GM12864 (cell line): Measurements from ENCODE around the gene PPM1H.

Experiments used
- DNase-seq: peaks from one replicate; pipeline ENCODE4 v3.0.0-alpha.2; 2011; ENCODE audit warnings: low read depth
- H3K4me3 ChIP-seq: 2 replicates; pipeline ENCODE4 v1.5.1; 2011; ENCODE audit warnings: mild to moderate bottlenecking, low read depth, low read length, control low read depth
- CTCF ChIP-seq: IDR thresholded peaks from 2 replicates; pipeline ENCODE4 v1.5.1; 2011; ENCODE audit warnings: low read depth, mild to moderate bottlenecking, moderate library complexity, low read length, control low read depth, inconsistent platforms; ENCODE audit errors: missing control alignments

Gene PPM1H

GRCh38 chr12:62839869-62840660 is 94.9 kb downstream of the PPM1H start:
- TF ChIP-seq CTCF, result no peak
- no peak for DNase-seq
- no peak overlapping the region for H3K4me3 ChIP-seq

DNA sequence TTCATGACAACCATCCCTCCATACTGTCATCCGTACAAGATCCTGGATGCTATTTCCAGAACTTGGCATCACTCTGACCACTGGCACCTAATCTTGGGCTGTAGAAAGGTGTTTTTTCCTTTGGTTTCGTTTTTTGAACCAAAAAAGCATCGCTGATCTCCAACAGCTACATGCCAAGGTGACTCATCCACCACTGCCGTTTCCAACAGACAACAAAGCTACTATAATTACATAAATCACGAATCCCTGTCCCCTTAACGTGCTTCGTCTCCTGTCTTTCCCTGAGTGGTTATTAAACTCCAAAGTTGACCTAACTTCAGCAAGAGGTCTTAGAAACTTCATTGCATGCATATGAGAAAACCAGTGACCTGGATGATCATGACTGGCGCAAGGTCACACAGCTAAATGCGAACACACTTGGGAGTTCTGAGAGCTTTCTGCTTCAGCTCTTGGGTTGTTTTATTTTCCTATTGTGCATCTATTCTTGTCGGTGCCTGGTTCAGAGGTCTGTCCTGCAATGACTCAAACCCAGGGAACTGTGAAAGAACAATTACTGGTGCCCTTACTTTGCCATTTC is 99.9 kb downstream of the PPM1H start:
- no peak for TF ChIP-seq CTCF
- DNase-seq, result no peak

DNA sequence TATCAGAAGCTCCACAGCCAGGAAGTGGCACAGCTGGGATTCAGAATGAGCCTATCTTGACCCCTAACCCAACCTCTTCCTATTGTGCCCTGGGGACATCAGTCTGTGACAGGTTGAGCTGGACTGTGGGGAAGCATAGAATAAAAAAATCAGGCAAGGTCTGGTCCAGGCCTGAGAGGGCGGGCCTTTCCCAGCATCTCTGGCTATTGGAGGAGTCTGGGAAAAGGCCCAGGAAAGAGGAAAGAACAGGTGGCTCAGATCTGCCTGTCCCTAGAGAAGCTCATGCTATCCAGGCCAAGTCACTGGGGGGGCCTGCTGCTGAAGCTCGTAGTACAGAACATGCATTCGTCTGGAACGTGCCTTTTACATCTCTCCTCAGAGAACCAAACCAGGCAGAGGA is 100.5 kb downstream of the PPM1H start:
- H3K4me3 ChIP-seq, result no peak overlapping the region
- no peak for DNase-seq
- no peak for TF ChIP-seq CTCF

More for the DNA sequence above, 99.9 kb downstream of the PPM1H start:
- H3K4me3 ChIP-seq, result no peak overlapping the region; the same call in 1 of the 2 replicates

GRCh38 chr12:62833634-62834033 is 101.3 kb downstream of the PPM1H start:
- TF ChIP-seq CTCF, result no peak
- DNase-seq, result no peak
- no peak overlapping the region for H3K4me3 ChIP-seq

- no peak for DNase-seq
- no peak overlapping the region for H3K4me3 ChIP-seq
- no peak for TF ChIP-seq CTCF
Measured at GRCh38 chr12:62832558-62832957, 102.4 kb downstream of the PPM1H start.

GRCh38 chr12:62832027-62832426 is 102.9 kb downstream of the PPM1H start:
- H3K4me3 ChIP-seq, result no peak overlapping the region
- no peak for DNase-seq
- no peak for TF ChIP-seq CTCF
